ENCODE results near the gene CSTA.
A peak's percentile ranks its signal among the peaks of the same experiment; 100 is the strongest.

The CSTA gene

GRCh38 chr3:122324871-122325323, at the start of gene CSTA:
TSS of gene CSTA (plus strand) at chr3:122325248. CDS start at chr3:122325293, 45 bp downstream.
- no peak for DNase-seq

- no peak for DNase-seq
These were observed 43.2 kb upstream of the CSTA start for GRCh38 chr3:122281891-122282290.

GRCh38 chr3:122283796-122284445, 41.1 kb upstream of the CSTA start:
- DNase-seq, result no peak

GRCh38 chr3:122284486-122284885, 40.6 kb upstream of the CSTA start:
- DNase-seq, result no peak

GRCh38 chr3:122294359-122294758, 30.7 kb upstream of the CSTA start:
- no peak for DNase-seq

GRCh38 chr3:122295266-122296062, 29.6 kb upstream of the CSTA start:
- no peak for DNase-seq

- no peak for DNase-seq
These were observed 26.8 kb upstream of the CSTA start for GRCh38 chr3:122298239-122298638.

- no peak for DNase-seq
These were observed 25.8 kb upstream of the CSTA start for GRCh38 chr3:122299215-122299614.

GRCh38 chr3:122299872-122300460, 25.1 kb upstream of the CSTA start:
- no peak for DNase-seq

- DNase-seq, result no peak
These were observed 24.0 kb upstream of the CSTA start for GRCh38 chr3:122301063-122301462.

GRCh38 chr3:122305818-122306621, 19.0 kb upstream of the CSTA start:
- peak; percentile 67 for DNase-seq

- DNase-seq, result no peak
These were observed 18.5 kb upstream of the CSTA start for GRCh38 chr3:122306622-122306953.

GRCh38 chr3:122307094-122307687, 17.9 kb upstream of the CSTA start:
- no peak for DNase-seq

GRCh38 chr3:122307976-122308375, 17.1 kb upstream of the CSTA start:
- DNase-seq, result no peak

- DNase-seq, result no peak
These were observed 14.7 kb upstream of the CSTA start for GRCh38 chr3:122310361-122310760.

GRCh38 chr3:122312826-122313225, 12.2 kb upstream of the CSTA start:
- DNase-seq, result no peak

GRCh38 chr3:122313281-122313680, 11.8 kb upstream of the CSTA start:
- no peak for DNase-seq

GRCh38 chr3:122314228-122314876, 10.7 kb upstream of the CSTA start:
- DNase-seq, result no peak

- no peak for DNase-seq
These were observed 9.4 kb upstream of the CSTA start for GRCh38 chr3:122315619-122316018.

- no peak for DNase-seq
These were observed 8.7 kb upstream of the CSTA start for GRCh38 chr3:122316368-122316767.

GRCh38 chr3:122318620-122319019, 6.4 kb upstream of the CSTA start:
- DNase-seq, result no peak

All from islet precursor cell (in vitro differentiated cells).